Keratinocyte (primary cell): ENCODE measurements around the gene MTHFD1L.
"Not testable (repeated sequence)": the region's sequence is repeated elsewhere in the genome, so short reads cannot be mapped to it uniquely, and the experiment has no call there.

Experiments used
- CTCF ChIP-seq, 3 experiments: IDR thresholded peaks in 1 of 3; conservative IDR thresholded peaks in 1 of 3; optimal IDR thresholded peaks in 1 of 3; 2 replicates in 2 of 3; 3 replicates in 1 of 3; pipeline versions ENCODE3 to v1.5.1; 2011; ENCODE audit warnings: low read length in 3 of 3, mild to moderate bottlenecking in 3 of 3, moderate library complexity in 2 of 3, control low read depth in 1 of 3, inconsistent platforms in 1 of 3; ENCODE audit not compliant: insufficient read depth in 2 of 3; ENCODE audit errors: extremely low read depth in 1 of 3
- EZH2 ChIP-seq: IDR thresholded peaks from one replicate; pipeline ENCODE4 v1.6.1; 2012; ENCODE audit warnings: inconsistent platforms, mild to moderate bottlenecking, low read length, moderate library complexity

- TF ChIP-seq CTCF (optimal IDR thresholded peaks at IDR 0.05 in 1 of 3, IDR thresholded peaks at IDR 0.05 in 1 of 3, conservative IDR thresholded peaks at IDR 0.05 in 1 of 3; ENCODE audit: extremely low read depth in 1 of 3, insufficient read depth in 2 of 3, low read length in 3 of 3); EZH2: not testable (repeated sequence)
Measured at GRCh38 chr6:151087055-151087454, 221.6 kb downstream of the MTHFD1L start.
